AG04450 (cell line): Measurements from ENCODE around the gene FXYD7. TPM values are rescaled to one million over a fixed set of nuclear protein-coding genes. Genes with fewer than 3 reads are reported as not detected.

Experiments used
- CTCF ChIA-PET: fragments of 300-600, 350-600 bp; formaldehyde crosslinking; extraction: SDS; loops from one replicate; lab custom pipeline; 2022; ENCODE audit warnings: antibody characterized with exemption, inconsistent platforms; lab: Charles Lee
- POLR2A ChIA-PET: fragments of 350-600 bp; formaldehyde crosslinking; extraction: SDS; loops from one replicate; lab custom pipeline; 2021; ENCODE audit warnings: antibody characterized with exemption, inconsistent platforms; lab: Yijun Ruan, JAX
- DNase-seq: peaks from one replicate; pipeline ENCODE4 v3.0.0-alpha.2; 2011; ENCODE audit warnings: low read depth, low spot score
- H3K27ac ChIP-seq: one replicate; pipeline ENCODE4 v1.5.1; 2012; ENCODE audit warnings: low read depth, low read length, control low read depth
- H3K27me3 ChIP-seq: one replicate; pipeline ENCODE4 v1.6.0; 2012; ENCODE audit warnings: low read length; ENCODE audit not compliant: control insufficient read depth, insufficient read depth
- H3K4me3 ChIP-seq: 2 replicates; pipeline ENCODE4 v1.5.1; 2011; ENCODE audit warnings: mild to moderate bottlenecking, low read depth, low read length, control low read depth
- H3K9me3 ChIP-seq: 2 replicates; pipeline ENCODE4 v1.5.1; 2012; ENCODE audit warnings: low read length; ENCODE audit not compliant: control insufficient read depth, insufficient read depth
- CTCF ChIP-seq: IDR thresholded peaks from 2 replicates; pipeline ENCODE4 v1.5.1; 2011; ENCODE audit warnings: low read depth, low read length, control low read depth, inconsistent platforms
- polyA plus RNA-seq: library from polyadenylated mRNA; depleted of rRNA; stranded (reverse); fragments of >200 nt; gene quantifications from 2 replicates; pipeline ENCODE4 v1.2.3, GENCODE V29; 2011

The FXYD7 gene
- polyA plus RNA-seq, 1 experiment, result not detected

- Histone ChIP-seq H3K4me3 (no peak overlapping the region), H3K9me3 (no peaks in the 10 kb centered on the region), H3K27ac (no peak overlapping the region), H3K27me3 (peaks cover 25% of the 10 kb centered on the region)
- POLR2A ChIA-PET, result no interaction called here
- no peak for DNase-seq
- CTCF ChIA-PET, result interaction anchor here (0.6 to 3.5 kb wide), 5 partner anchors 8 to 77 kb away, joined by 4 to 83 read pairs (median 9); partner anchors contain the start of genes FXYD3, FXYD5 and LGI4
- TF ChIP-seq CTCF, result no peak
Measured at GRCh38 chr19:35143818-35144217, 763 bp downstream of the FXYD7 start.

- no peak for TF ChIP-seq CTCF
- Histone ChIP-seq H3K27ac (no peak overlapping the region), H3K4me3 (no peak overlapping the region), H3K27me3 (peaks cover 25% of the 10 kb centered on the region), H3K9me3 (no peaks in the 10 kb centered on the region)
- ChIA-PET CTCF (interaction anchor here (0.6 to 3.4 kb wide), 3 partner anchors 28 to 77 kb away, joined by 4 to 31 read pairs (median 9); partner anchors contain the start of gene FXYD3), POLR2A (no interaction called here)
- no peak for DNase-seq
Measured at GRCh38 chr19:35144259-35144599, 1.2 kb downstream of the FXYD7 start.

GRCh38 chr19:35144600-35145436 is 1.8 kb downstream of the FXYD7 start:
- no peak for DNase-seq
- POLR2A ChIA-PET, result no interaction called here
- CTCF ChIA-PET, result interaction anchor here (0.9 to 1.6 kb wide), 4 partner anchors 9 to 101 kb away, joined by 4 to 8 read pairs (median 4); partner anchors contain the start of genes FXYD5 and LGI4
- peaks cover 25% of the 10 kb centered on the region for H3K27me3 ChIP-seq
- TF ChIP-seq CTCF, result no peak
- no peaks in the 10 kb centered on the region for H3K9me3 ChIP-seq
- H3K27ac ChIP-seq, result no peak overlapping the region
- no peak overlapping the region for H3K4me3 ChIP-seq

GRCh38 chr19:35146746-35147459 is 3.8 kb downstream of the FXYD7 start:
- no peak overlapping the region for H3K27ac ChIP-seq
- TF ChIP-seq CTCF, result no peak
- ChIA-PET POLR2A (no interaction called here), CTCF (interaction anchor here (1.6 kb wide), 1 partner anchor 11 kb away, joined by 4 read pairs; no protein-coding TSS in a partner anchor)
- no peak for DNase-seq
- peaks cover 22% of the 10 kb centered on the region for H3K27me3 ChIP-seq
- no peaks in the 10 kb centered on the region for H3K9me3 ChIP-seq
- H3K4me3 ChIP-seq, result no peak overlapping the region

GRCh38 chr19:35149463-35149862 is 6.4 kb downstream of the FXYD7 start:
- no peak for TF ChIP-seq CTCF
- ChIA-PET POLR2A (no interaction called here), CTCF (interaction anchor here (6.8 kb wide), 1 partner anchor 7 kb away, joined by 83 read pairs; the partner anchor contains the start of gene FXYD7)
- peaks cover 3% of the 10 kb centered on the region for H3K27me3 ChIP-seq
- no peak for DNase-seq
- no peak overlapping the region for H3K4me3 ChIP-seq
- no peak overlapping the region for H3K27ac ChIP-seq
- no peaks in the 10 kb centered on the region; the same call in 1 of the 2 replicates for H3K9me3 ChIP-seq
